HG03342 (cell line): ENCODE results near the gene C19orf38.

Experiments used
- ATAC-seq: cut with Tn5 transposase; IDR thresholded peaks from one replicate; pipeline ENCODE4 v1.9.1; 2021; ENCODE audit warnings: mild to moderate bottlenecking, moderate library complexity; ENCODE audit not compliant: unreplicated experiment

C19orf38 gene

GRCh38 chr19:10899151-10899653 lies 51.0 kb downstream of the C19orf38 start:
- no peak for ATAC-seq

GRCh38 chr19:10907925-10908324 lies 59.7 kb downstream of the C19orf38 start:
- ATAC-seq: no peak

GRCh38 chr19:10908380-10908960 lies 60.3 kb downstream of the C19orf38 start:
- no peak for ATAC-seq

- ATAC-seq: no peak
These were observed 63.6 kb downstream of the C19orf38 start for GRCh38 chr19:10911579-10912363.

- no peak for ATAC-seq
These were observed 64.4 kb downstream of the C19orf38 start for GRCh38 chr19:10912619-10913018.

- ATAC-seq: no peak
These were observed 65.6 kb downstream of the C19orf38 start for GRCh38 chr19:10913716-10914340.

GRCh38 chr19:10915130-10916091 lies 67.2 kb downstream of the C19orf38 start:
- no peak for ATAC-seq

- ATAC-seq: no peak
These were observed 68.4 kb downstream of the C19orf38 start for GRCh38 chr19:10916602-10917001.

- ATAC-seq: no peak
These were observed 70.1 kb downstream of the C19orf38 start for GRCh38 chr19:10918359-10918758.
